GM18909 (cell line): ENCODE results near the gene EIF6.
"Not testable (repeated sequence)": the region's sequence is repeated elsewhere in the genome, so short reads cannot be mapped to it uniquely, and the experiment has no call there.

Source experiments
- ATAC-seq: cut with Tn5 transposase; IDR thresholded peaks from one replicate; pipeline ENCODE4 v1.9.1; 2021; ENCODE audit warnings: mild to moderate bottlenecking; ENCODE audit not compliant: unreplicated experiment, poor library complexity

Gene EIF6

DNA sequence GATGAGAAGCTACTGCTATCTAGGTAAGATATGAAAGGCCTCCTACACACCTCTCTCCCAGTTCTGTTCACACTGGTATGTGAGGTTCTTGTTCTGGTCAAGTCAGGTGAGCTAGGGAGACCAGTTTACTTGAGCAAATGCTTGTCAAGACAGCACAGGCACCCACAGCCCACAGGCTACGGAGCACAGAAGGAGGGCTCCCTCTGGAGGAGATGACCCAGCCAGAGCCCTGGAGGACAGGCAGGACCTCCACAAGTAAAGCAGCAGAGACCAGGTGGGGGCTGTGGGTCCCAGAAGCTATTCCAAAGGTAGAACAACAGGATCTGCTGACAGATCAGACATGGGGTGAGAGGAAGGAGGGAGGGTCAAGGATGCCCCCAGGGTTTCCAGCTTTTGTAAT, 19.8 kb downstream of the EIF6 start:
- no peak for ATAC-seq

DNA sequence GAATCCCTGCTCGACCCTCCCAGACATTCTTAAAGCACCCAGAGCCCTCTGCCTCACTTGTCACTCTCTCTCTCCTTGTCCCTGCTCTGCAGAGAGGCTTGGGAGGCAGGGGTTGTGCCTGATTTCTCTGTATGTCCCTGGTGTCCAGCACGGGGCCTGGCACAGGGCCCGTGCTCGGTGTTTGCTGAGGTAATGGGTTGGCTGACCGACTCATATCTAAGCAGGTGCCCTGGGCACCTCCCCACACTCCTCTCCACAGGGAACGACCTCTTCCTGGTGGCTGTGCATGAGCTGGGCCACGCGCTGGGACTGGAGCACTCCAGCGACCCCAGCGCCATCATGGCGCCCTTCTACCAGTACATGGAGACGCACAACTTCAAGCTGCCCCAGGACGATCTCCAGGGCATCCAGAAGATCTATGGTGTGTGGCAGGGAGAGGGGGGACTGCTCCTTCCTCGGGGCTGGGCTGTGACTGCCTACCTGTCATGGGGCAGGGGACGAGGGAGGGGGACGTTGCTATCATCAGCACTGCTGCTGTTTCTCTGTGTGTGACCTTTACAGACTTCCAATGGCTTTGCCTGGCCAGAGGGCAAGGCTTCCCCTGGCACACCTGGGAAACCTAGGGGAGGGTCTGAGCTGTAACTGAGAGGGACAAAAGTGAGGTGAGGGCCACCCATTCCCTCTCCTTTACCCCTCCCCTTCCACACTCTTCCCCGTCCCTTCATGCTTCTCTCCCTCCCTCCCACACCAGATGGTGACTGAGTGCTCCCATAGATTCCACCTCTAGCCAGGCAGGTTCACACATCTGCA, 20.8 kb downstream of the EIF6 start:
- ATAC-seq, result no peak

DNA sequence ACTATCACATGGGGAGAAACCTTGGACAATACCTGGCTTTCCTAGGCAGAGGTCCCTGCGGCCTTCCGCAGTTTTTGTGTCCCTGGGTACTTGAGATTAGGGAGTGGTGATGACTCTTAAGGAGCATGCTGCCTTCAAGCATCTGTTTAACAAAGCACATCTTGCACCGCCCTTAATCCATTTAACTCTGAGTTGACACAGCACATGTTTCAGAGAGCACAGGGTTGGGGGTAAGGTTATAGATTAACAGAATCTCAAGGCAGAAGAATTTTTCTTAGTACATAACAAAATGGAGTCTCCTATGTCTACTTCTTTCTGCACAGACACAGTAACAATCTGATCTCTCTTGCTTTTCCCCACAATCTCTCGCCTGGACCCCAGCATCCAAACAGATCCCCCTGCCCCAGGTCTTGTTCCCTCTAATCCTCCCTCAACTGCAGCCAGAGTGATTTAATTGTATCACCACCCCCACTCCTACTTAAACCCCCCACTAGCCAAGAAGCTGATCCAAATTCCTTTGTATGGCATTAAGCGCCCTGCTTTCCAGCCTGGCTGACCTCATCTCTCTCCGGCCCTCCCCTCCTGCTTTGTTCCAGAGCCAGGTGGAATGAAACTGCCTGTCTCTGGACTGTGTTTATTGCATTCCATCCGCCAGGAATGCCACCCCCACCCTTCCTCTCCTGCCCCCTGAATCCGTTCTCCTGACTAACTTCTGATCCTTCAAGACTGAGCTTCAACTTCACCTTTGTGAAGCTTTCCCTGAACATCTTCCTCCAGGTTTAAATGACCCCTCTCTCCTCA, 21.6 kb downstream of the EIF6 start:
- ATAC-seq, result not testable (repeated sequence)

DNA sequence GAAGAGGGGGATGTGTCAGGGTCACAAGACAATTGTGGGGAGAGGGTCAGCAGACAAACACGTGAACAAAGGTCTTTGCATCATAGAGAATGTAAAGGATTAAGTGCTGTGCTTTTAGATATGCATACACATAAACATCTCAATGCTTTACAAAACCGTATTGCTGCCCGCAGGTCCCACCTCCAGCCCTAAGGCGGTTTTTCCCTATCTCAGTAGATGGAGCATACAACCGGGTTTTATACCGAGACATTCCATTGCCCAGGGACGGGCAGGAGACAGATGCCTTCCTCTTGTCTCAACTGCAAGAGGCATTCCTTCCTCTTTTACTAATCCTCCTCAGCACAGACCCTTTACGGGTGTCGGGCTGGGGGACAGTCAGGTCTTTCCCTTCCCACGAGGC, 22.3 kb downstream of the EIF6 start:
- not testable (repeated sequence) for ATAC-seq

DNA sequence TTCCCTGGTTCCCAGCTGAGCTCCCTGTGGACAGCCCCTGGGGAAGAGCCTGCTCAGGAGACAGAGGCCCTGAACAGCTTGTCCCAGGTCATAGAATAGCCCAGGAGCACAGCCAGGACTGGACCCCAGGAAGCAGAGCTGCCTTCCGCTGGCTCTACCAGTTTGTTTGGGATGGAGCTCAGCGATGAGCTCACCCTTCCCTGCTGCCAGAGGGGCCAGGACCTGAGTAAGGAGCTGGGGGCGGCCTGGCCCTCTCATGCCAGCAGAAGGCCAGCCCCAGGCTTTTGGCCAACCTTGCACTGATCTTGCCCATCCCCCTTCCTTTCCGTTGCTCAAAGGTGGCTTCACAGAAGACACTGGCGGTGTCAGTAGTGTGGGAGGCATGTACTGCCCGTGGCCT, 24.1 kb downstream of the EIF6 start:
- ATAC-seq, result no peak

DNA sequence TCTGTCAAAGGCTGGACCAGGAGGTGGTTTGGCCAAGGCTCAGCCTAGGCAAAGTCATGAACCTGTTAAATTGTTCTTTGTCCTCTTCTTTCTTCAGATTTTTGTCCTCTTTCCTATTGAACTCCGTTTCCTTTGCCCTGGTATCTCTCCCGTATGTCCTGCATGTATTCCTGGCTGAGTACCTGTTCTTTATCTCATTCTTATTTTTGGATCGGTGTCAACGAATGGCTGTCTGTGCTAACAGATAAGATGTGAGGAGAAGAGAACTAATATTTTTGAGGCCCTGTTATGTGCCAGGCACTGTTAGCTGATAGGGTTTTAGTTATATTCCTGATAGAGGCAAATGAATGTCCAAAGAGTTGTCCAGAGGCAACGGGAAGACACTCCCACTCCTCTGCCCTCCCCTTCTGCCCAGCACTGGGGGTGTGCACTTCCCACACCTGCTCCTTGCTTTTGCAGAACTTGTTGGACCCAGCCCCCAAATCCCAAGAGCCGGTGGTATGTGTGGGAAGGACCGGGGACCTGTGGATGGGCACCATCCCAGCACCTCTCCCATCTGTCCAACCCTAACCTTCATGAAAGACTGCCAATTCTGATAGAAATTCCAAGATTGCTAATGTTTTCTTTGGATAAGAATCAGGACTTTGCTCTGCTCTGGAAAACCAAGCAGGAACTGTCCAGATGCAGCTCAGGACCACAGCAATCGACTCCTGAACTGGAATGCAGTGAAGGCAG, 27.2 kb downstream of the EIF6 start:
- no peak for ATAC-seq

DNA sequence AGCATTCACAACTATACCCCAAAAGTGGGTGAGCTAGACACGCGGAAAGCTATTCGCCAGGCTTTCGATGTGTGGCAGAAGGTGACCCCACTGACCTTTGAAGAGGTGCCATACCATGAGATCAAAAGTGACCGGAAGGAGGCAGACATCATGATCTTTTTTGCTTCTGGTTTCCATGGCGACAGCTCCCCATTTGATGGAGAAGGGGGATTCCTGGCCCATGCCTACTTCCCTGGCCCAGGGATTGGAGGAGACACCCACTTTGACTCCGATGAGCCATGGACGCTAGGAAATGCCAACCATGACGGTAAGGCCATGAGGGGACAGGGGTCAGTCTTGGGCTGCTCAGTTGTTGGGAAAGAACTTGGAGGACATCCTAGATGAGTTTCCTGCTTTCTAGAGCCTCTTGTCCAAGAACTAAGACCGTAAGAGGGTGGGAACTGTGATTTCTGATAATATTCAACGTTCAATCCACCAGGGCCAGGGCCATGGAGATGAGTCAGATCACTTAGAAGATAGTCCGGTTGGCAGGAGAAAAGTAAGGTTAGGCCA, 30.0 kb downstream of the EIF6 start:
- ATAC-seq, result no peak

DNA sequence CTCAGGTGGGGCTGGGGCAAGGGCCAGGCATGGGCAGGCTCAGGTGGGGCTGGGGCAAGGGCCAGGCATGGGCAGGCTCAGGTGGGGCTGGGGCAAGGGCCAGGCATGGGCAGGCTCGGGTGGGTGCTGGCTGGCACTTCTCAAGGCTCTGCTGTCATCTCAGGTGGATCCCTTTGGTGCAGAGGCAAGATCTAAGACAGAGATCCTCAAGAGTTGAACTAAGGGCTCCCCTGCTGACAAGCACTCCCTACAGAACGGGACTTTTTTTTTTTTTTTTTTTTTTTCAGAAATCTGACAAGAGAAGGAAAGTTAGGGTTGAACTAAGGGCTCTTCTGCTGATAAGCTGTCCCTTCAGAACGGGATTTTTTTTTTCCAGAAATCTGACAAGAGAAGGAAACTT, 31.6 kb downstream of the EIF6 start:
- no peak for ATAC-seq

DNA sequence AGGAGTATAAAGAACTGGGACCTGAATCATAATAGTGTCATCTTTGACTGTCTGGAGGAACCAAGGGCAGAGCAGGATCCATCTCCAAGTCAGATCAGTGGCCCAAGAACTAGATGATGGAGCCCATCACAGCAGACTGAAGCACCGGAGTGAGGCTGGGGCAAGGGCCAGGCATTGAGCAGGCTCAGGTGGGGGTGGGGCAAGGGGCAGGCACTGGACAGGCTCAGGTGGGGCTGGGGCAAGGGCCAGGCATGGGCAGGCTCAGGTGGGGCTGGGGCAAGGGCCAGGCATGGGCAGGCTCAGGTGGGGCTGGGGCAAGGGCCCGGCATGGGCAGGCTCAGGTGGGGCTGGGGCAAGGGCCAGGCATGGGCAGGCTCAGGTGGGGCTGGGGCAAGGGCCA, 32.0 kb downstream of the EIF6 start:
- not testable (repeated sequence) for ATAC-seq

DNA sequence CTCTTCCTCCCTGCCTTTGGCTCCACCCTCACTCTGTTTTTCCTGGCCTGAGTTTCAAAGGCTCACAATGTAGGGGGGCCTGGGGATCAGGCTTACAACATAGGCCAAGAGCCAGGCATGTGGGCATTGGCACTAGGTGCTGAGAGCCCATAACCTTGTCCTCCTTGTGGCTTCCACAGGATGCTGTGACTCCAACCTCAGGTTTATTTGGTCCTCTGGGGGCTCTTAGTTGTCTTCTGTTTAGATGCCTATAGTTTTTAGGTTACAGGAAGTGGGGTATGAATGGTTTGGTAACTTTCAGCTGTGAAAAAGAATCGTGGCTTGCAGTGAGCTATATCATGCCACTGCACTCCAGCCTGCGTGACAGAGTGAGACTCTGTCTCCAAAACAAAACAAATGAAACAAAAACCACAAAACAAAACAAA, 32.5 kb downstream of the EIF6 start:
- peak; percentile 57 for ATAC-seq

DNA sequence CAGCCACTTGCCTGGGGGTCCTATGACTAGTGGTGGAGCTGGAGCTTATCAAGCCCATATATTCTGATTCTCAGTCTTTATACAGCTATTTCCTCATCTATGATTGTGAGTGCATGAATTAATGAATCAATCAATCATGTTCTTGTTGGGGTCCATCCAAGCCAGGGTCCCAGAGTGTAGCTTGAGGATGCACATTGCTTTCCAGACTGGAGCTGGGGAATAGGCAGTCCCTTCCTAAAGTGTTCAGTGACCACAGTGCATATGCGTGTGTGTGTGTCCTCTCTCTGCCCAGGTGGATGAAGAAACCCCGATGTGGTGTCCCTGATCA, 33.0 kb downstream of the EIF6 start:
- ATAC-seq, result no peak

DNA sequence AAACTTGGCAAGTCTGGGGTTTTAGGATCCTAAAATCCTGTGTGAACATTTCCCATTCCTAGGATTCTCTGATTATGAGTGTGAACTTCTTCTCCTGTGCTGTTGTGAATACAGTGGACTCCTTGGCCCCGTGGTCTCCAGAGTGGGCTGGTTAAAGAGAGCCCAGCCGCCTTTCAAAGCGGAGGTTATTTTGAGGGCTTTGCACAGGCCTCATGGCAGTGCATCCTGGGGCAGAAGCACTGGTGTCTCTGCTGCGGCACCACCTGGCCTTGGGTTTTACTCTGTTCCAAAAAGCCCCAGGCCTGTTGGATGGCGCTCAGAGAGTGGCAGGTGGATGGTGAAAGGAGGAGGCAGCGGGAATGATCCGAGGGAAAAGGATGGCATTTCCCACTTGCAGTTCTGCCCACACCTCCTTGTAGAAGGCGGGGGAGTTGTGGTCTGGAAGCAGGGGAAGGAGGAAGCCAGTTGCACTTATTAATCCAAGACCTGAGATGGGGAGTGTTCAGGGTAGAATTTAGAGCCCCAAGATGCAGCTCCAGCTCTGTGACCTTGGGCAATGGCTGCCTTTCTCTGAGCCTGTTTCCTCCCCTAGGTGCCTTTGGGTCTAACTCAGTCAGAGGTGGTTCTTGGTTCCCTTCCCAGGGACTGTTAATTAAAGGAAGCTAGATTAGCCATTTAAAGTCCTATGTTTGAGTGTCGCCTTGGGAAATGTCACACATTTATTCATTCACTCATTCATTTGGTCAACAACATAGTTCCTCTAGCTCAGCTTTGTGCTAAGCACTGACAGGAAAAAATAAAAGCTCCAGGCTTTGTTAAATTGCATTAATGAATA, 35.7 kb downstream of the EIF6 start:
- no peak for ATAC-seq

DNA sequence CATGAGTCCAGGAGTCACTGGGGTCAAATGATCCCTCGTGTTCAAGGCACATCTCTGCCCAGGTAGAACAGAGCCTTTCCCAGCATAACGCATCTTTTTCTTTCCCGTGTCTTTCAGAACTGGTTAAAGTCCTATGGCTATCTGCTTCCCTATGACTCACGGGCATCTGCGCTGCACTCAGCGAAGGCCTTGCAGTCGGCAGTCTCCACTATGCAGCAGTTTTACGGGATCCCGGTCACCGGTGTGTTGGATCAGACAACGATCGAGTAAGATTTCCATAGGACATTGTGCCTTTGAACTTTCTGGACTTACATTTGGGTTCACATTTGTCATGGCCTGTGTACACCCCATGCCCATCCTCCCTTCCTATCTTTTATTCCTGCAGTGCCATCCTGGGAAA, 37.8 kb downstream of the EIF6 start:
- no peak for ATAC-seq

DNA sequence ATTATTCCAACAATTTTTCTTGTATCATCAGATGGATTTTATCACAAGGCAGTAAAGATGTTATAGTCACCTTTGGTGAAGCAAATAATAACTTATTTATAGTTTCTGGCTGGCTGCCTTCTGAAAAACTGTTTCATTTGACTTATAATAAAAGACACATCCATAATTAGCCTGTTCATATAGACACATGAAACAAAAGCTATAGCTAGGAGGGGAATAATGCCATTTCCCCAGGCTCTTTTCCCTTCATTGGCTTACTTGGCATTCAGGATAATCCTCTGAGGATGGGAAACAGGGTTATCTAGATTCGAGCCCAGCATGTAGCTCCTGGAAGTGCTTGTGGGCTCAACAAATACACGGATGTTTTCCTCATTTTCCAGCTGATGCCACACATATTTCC, 40.6 kb downstream of the EIF6 start:
- no peak for ATAC-seq

DNA sequence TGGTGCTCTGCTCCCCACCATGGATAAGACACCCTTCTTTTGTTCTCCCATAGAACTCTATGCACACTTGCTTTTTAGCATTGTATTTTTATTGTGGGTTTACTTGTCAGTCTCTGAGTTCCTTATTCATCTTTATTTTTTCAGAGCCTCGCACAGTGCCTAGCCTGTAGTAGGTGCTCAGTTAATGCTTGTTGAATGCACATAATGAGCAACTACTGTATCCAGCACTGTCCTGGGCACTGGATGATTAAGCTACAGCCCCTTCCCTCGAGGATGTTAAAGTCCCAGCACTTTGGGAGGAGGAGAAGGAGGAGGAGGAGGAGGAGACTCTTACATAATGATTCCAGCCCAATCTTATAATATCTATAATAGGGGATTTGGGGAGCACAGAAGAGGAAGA, 41.3 kb downstream of the EIF6 start:
- no peak for ATAC-seq

DNA sequence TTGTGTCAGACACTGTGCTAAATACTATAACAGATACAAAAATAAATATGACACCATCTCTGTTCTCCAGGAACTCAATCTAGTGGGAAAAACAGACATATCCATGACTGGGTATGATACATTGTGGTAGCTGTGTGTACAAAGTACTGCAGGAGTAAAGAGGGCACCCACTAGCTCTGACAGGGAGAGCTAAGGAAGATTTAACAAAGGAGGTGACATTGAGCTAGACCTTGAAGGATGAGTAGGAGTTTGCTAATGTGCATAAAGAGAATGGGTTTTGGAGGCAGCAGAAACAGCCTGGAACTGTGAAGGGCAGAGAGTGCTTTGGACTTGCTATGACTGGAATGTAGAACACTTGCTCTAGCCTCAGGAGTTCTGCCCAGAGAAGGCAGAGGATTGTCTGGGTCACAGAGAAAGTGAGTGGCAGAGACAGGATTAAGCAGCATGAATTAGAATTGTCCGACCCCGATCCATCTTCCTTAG, 43.7 kb downstream of the EIF6 start:
- ATAC-seq, result no peak

DNA sequence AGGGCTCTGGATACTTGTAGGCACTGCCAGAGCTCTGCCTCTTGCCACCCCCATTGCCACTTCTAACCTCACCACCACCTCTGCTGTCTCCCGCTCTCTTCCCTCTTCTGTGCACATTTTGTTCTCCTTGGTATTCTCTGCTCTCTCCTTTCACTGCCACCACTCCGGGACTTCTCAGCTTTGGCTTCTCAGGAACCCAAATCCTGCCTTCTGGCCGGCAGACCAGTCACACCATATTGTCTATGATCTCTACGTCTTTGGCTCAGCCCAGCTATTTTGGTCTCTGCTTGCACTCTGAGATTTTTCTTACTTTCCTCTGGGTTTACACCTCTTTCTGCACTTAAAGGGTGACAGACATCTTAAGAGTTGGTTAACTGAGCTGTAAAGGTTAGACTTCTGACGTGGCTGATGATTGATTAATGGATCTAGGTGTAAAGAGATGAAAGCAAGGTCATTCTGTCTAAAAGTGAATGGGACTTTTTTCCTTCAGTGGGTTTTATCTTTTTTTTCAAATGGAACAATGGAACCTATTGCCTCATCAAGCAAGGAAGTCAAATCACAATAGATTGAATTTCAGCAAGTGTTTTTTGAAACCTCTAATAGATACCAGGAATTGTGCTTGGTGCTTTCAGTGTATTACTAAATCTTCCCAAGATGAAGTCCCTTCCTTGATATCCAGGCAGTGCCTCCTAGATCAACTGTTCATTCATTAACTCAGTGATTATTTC, 44.3 kb downstream of the EIF6 start:
- no peak for ATAC-seq

DNA sequence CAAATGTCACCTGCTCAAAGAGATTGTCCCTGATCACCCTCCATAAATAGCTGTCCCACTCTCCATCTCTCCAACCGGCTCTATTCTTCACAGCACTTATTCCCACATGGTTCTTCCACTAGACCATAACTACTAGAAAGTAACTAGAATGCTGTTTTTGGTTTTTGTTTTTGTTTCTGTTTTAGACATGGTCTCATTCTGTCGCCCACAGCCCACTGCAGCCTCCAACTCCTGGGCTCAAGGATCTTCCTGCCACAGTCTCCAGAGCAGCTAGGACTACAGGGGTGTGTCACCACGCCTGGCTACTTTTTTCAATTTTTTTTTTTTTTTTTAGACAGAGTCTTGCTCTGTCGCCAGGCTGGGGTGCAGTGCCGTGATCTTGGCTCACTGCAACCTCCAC, 45.8 kb downstream of the EIF6 start:
- no peak for ATAC-seq

DNA sequence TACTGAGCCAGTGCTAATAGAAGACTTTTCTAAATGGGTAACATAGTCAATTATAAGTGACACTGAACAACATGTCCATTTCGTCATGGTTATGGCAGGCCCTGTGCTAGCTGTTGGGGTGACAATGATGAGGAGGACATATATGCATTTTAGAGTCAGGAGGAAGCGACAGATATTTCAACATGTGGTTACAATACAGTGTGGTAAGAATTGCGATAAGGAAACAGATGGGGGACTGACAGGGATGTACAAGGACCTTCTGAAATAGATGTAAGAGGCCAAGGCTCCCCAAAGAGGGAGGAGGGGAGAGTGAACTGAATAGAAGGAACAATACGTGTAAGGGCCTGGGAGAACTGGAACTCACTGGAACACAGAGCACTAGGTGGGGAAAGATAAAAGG, 46.4 kb downstream of the EIF6 start:
- no peak for ATAC-seq
